ENCODE results near the gene SPAG9. TPM values are rescaled to one million over a fixed set of nuclear protein-coding genes. Genes with fewer than 3 reads are reported as not detected.

Gene SPAG9
- polyA plus RNA-seq, 1 donor from 2014 or later, result 201 TPM

DNA sequence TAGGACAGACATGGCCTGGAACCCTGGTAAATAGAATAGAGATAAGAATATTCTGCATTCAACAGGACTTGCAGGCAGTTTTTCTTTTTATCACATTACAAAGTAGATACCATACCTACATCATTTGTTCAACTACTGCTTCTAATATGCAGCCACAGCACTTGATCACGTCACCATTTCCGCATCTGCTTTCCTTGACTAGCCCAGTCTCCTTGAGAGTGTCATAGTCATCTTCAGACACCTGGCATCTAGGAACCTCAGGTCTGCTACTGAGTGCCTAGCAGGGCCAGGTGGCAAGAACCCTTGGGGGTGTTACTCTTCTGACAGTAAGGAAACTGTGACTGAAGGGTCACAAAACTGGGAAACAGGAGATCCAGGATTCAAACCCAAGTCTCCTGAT is 161.3 kb downstream of the SPAG9 start:
- Histone ChIP-seq H3K4me2 (ENCODE audit: low read length) (no peak overlapping the region), H3K79me2 (replicated peaks; ENCODE audit: insufficient read depth, low read length) (no peaks in the 10 kb centered on the region), H3K27ac (ENCODE audit: low read length) (no peak overlapping the region), H3K9ac (ENCODE audit: low read length) (no peak overlapping the region), H3K9me2 (ENCODE audit: insufficient read depth, low read length) (no peaks in the 10 kb centered on the region), H3K4me3 (ENCODE audit: low read length) (no peak overlapping the region), H4K20me1 (ENCODE audit: insufficient read depth) (no peaks in the 10 kb centered on the region), H2AFZ (ENCODE audit: low read depth, low read length) (no peak overlapping the region), H3K27me3 (ENCODE audit: insufficient read depth, low read depth, low read length) (no peaks in the 10 kb centered on the region), H3K9me3 (ENCODE audit: low read length) (no peaks in the 10 kb centered on the region), H3F3A (ENCODE audit: insufficient read depth, low read length, poor library complexity, severe bottlenecking) (no peaks in the 10 kb centered on the region), H3K36me3 (ENCODE audit: insufficient read depth, low read length) (peaks cover 19% of the 10 kb centered on the region)
- TF ChIP-seq POLR2AphosphoS5 (IDR thresholded peaks at IDR 0.05) (no peak), RAD21 (conservative IDR thresholded peaks at IDR 0.05) (no peak), REST (IDR thresholded peaks at IDR 0.05; ENCODE audit: borderline replicate concordance) (no peak)

DNA sequence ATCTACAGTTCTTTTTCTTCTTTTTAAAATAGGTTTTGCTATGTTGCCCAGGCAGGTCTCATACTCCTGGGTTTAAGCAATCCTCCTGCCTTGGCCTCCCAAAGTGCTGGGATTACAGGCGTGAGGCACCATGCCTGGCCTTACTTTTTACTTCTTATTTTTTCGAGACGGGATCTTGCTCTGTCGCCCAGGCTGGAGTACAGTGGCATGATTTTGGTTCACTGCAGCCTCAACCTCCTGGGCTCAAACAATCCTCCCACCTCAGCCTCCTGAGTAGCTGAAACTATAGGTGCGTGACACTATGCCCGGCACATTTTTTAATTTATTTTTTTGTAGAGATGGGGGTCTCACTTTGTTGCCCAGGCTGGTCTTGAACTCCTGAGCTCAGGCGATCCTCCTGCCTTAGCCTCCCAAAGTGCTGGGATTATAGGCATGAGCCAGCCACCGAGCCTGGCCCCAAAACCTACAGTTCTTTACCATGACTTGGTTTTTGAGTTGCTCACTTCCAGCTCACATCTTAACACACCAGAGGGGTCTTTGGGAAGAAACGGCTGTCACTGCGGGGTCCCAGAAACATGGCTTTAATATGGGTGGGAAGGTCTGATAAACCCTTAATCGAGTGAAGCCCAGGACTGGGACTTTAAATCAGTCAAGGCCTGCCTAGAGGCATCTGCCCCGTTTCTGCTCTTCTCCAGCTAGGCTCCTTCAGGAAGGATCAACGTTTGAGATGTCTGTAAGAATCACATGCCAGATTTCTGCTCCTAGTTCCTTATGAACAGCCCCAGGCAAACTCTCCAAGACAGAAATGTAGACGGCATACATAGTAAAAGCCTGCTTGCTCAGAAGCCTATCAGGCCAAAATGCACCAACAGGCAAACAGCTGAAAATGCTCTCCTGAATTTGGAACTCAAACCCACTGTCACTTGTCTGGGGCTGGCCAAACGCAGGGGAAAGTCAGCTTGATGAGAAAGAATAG is 162.8 kb downstream of the SPAG9 start:
- Histone ChIP-seq H3K9me3 (ENCODE audit: low read length) (no peaks in the 10 kb centered on the region), H3K27me3 (ENCODE audit: insufficient read depth, low read depth, low read length) (no peaks in the 10 kb centered on the region), H3F3A (ENCODE audit: insufficient read depth, low read length, poor library complexity, severe bottlenecking) (no peaks in the 10 kb centered on the region), H3K27ac (ENCODE audit: low read length) (no peak overlapping the region), H4K20me1 (ENCODE audit: insufficient read depth) (no peaks in the 10 kb centered on the region), H3K79me2 (replicated peaks; ENCODE audit: insufficient read depth, low read length) (no peaks in the 10 kb centered on the region), H3K4me2 (ENCODE audit: low read length) (no peak overlapping the region), H3K9me2 (ENCODE audit: insufficient read depth, low read length) (no peaks in the 10 kb centered on the region), H2AFZ (ENCODE audit: low read depth, low read length) (no peak overlapping the region), H3K4me3 (ENCODE audit: low read length) (no peak overlapping the region), H3K9ac (ENCODE audit: low read length) (no peak overlapping the region), H3K36me3 (ENCODE audit: insufficient read depth, low read length) (peaks cover 12% of the 10 kb centered on the region)
- no peak for TF ChIP-seq CTCF (IDR thresholded peaks at IDR 0.05; ENCODE audit: poor library complexity, severe bottlenecking)
- TF ChIP-seq POLR2AphosphoS5 (IDR thresholded peaks at IDR 0.05), result no peak
- TF ChIP-seq EZH2 (IDR thresholded peaks at IDR 0.05; ENCODE audit: borderline replicate concordance, insufficient read depth, low read length, poor library complexity, severe bottlenecking), result no peak
- TF ChIP-seq RAD21 (conservative IDR thresholded peaks at IDR 0.05), result no peak
- TF ChIP-seq MXI1 (conservative IDR thresholded peaks at IDR 0.05; ENCODE audit: poor library complexity, severe bottlenecking), result no peak
- TF ChIP-seq SMC3 (conservative IDR thresholded peaks at IDR 0.05; ENCODE audit: poor library complexity), result no peak
- TF ChIP-seq TAF1 (IDR thresholded peaks at IDR 0.05; ENCODE audit: low read depth), result no peak
- TF ChIP-seq EP300 (conservative IDR thresholded peaks at IDR 0.05; ENCODE audit: poor library complexity, severe bottlenecking), result no peak
- no peak for TF ChIP-seq REST (IDR thresholded peaks at IDR 0.05; ENCODE audit: borderline replicate concordance)

All from neural cell (in vitro differentiated cells).